ENCODE data around the gene GCGR.

Gene GCGR

GRCh38 chr17:81812571-81813370 is 8.8 kb downstream of the GCGR start:
- no peak for DNase-seq

GRCh38 chr17:81813371-81813684 is 9.4 kb downstream of the GCGR start:
- DNase-seq: no peak

- no peak for DNase-seq
Observed at GRCh38 chr17:81813861-81814683, 10.1 kb downstream of the GCGR start.

GRCh38 chr17:81814748-81815645 is 11.0 kb downstream of the GCGR start:
- no peak for DNase-seq

GRCh38 chr17:81815646-81815986 is 11.7 kb downstream of the GCGR start:
- DNase-seq: no peak

GRCh38 chr17:81817758-81818147 is 13.8 kb downstream of the GCGR start:
- no peak for DNase-seq

- no peak for DNase-seq
Observed at GRCh38 chr17:81819708-81820107, 15.8 kb downstream of the GCGR start.

- DNase-seq: no peak
Observed at GRCh38 chr17:81821147-81821546, 17.2 kb downstream of the GCGR start.

GRCh38 chr17:81821603-81822311 is 17.8 kb downstream of the GCGR start:
- DNase-seq: no peak

- no peak for DNase-seq
Observed at GRCh38 chr17:81822312-81822637, 18.3 kb downstream of the GCGR start.

- DNase-seq: no peak
Observed at GRCh38 chr17:81822996-81823819, 19.3 kb downstream of the GCGR start.

GRCh38 chr17:81823820-81824550 is 20.0 kb downstream of the GCGR start:
- DNase-seq: no peak

GRCh38 chr17:81824595-81824994 is 20.6 kb downstream of the GCGR start:
- no peak for DNase-seq

- DNase-seq: no peak
Observed at GRCh38 chr17:81825841-81826466, 22.0 kb downstream of the GCGR start.

GRCh38 chr17:81828656-81829055 is 24.7 kb downstream of the GCGR start:
- no peak for DNase-seq

- no peak for DNase-seq
Observed at GRCh38 chr17:81829858-81830257, 25.9 kb downstream of the GCGR start.

GRCh38 chr17:81831563-81831956 is 27.6 kb downstream of the GCGR start:
- DNase-seq: no peak

GRCh38 chr17:81831957-81832607 is 28.1 kb downstream of the GCGR start:
- DNase-seq: peak; percentile 53

GRCh38 chr17:81832608-81833159 is 28.7 kb downstream of the GCGR start:
- DNase-seq: peak; percentile 43
